ENCODE measurements around the gene BMPR1B. TPM values are rescaled to one million over a fixed set of nuclear protein-coding genes. Genes with fewer than 3 reads are reported as not detected.

The BMPR1B gene
- total and polyA plus RNA-seq, 9 of the 15 experiments (the other 6 are each of a cell fraction or from before 2014, with no cell fraction given): 0.01 TPM; not detected in 8

GRCh38 chr4:95004912-95005311, 247.2 kb downstream of the BMPR1B start (continued):
- TF ChIP-seq PBX2 (CRISPR knock-in tag; IDR thresholded peaks at IDR 0.05; ENCODE audit: low read depth) (no peak), PBX2 (tag; conservative IDR thresholded peaks at IDR 0.05; ENCODE audit: low read depth) (no peak), BACH1 (tag; IDR thresholded peaks at IDR 0.05) (no peak), ZBED1 (IDR thresholded peaks at IDR 0.05) (no peak), ZNF239 (CRISPR knock-in tag; IDR thresholded peaks at IDR 0.05) (no peak), SP2 (IDR thresholded peaks at IDR 0.05; ENCODE audit: extremely low read depth, low read depth, low read length, poor library complexity, severe bottlenecking) (no peak)
- TF ChIP-seq, protein P1, sequence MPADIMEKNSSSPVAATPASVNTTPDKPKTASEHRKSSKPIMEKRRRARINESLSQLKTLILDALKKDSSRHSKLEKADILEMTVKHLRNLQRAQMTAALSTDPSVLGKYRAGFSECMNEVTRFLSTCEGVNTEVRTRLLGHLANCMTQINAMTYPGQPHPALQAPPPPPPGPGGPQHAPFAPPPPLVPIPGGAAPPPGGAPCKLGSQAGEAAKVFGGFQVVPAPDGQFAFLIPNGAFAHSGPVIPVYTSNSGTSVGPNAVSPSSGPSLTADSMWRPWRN (IDR thresholded peaks at IDR 0.05; ENCODE audit: low read depth): no peak

DNA sequence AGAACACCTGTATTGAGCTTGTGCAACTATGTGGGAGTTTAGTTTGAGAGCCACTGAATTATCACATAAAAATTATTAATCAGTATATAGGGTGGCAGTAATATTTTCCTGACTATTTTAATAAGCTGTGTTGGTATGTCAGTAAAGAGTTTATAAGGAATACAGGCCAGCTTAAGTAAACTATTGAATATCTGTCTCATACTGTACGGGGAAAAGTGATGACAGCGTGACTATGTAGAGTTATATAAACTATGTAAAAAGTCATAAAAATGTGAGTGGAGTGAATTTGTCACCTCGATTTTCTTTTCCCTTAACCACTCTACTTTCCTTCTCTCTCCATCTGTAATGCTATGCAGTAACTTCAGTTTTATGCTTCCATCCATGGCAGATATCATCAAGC, 250.2 kb downstream of the BMPR1B start:
- H3K9me3 ChIP-seq (replicated peaks; ENCODE audit: control insufficient read depth, insufficient read depth, low read depth, low read length): no peaks in the 10 kb centered on the region
- H4K20me1 ChIP-seq (replicated peaks; ENCODE audit: control insufficient read depth, insufficient read depth, low read length): no peaks in the 10 kb centered on the region
- no peaks in the 10 kb centered on the region for H3K27me3 ChIP-seq (ENCODE audit: control insufficient read depth in 2 of 2, insufficient read depth in 2 of 2, low read length in 2 of 2)
- ATAC-seq: no peak
- H3K9ac ChIP-seq (ENCODE audit: insufficient read depth in 1 of 2, low read depth in 2 of 2, low read length in 2 of 2): no peak overlapping the region
- in situ Hi-C loops (cut with MboI) (no loop called here), intact Hi-C loops (cut with micrococcal nuclease) (no loop called here)
- H3K27ac ChIP-seq (ENCODE audit: extremely low read depth, low read depth, low read length): no peak overlapping the region
- CTCF ChIA-PET (ENCODE audit: low intra/inter-chr PET ratio): no interaction called here
- 2% methylated on average over 3 of the region's 3 CpGs for WGBS (ENCODE audit: insufficient coverage, low coverage, missing lambda C conversion rate)
- TF ChIP-seq ZNF324 (CRISPR knock-in tag; IDR thresholded peaks at IDR 0.05): no peak
- no peak for TF ChIP-seq NR1H2 (CRISPR knock-in tag; IDR thresholded peaks at IDR 0.05)
- POLR2A ChIA-PET: no interaction called here
- no peak overlapping the region for H2AFZ ChIP-seq (ENCODE audit: low read depth, low read length)
- no peak for FAIRE-seq
- H3K36me3 ChIP-seq (ENCODE audit: control insufficient read depth, insufficient read depth, low read length): no peaks in the 10 kb centered on the region
- H3K4me2 ChIP-seq (ENCODE audit: insufficient read depth, low read length): no peak overlapping the region
- BruUV-seq (replicated peaks): no TSS peak
- DNase-seq (ENCODE audit: extremely low read depth in 1 of 4, low spot score in 3 of 4): no peak
- H3K79me2 ChIP-seq (ENCODE audit: control insufficient read depth, insufficient read depth, low read length): no peaks in the 10 kb centered on the region
- no peak overlapping the region for H3K4me3 ChIP-seq
- no peaks in the 10 kb centered on the region for H3K4me1 ChIP-seq (replicated peaks in 1 of 2; ENCODE audit: control insufficient read depth in 2 of 2, insufficient read depth in 2 of 2, low read length in 2 of 2)
- H3K9me1 ChIP-seq (ENCODE audit: control insufficient read depth, insufficient read depth, low read length): no peaks in the 10 kb centered on the region
